HG03280 (cell line): ENCODE measurements around the gene ZSCAN29.
A peak's percentile ranks its signal among the peaks of the same experiment; 100 is the strongest.

Experiments
- ATAC-seq: cut with Tn5 transposase; IDR thresholded peaks from one replicate; pipeline ENCODE4 v1.9.1; 2021; ENCODE audit warnings: mild to moderate bottlenecking, moderate library complexity; ENCODE audit not compliant: unreplicated experiment

Gene ZSCAN29

DNA sequence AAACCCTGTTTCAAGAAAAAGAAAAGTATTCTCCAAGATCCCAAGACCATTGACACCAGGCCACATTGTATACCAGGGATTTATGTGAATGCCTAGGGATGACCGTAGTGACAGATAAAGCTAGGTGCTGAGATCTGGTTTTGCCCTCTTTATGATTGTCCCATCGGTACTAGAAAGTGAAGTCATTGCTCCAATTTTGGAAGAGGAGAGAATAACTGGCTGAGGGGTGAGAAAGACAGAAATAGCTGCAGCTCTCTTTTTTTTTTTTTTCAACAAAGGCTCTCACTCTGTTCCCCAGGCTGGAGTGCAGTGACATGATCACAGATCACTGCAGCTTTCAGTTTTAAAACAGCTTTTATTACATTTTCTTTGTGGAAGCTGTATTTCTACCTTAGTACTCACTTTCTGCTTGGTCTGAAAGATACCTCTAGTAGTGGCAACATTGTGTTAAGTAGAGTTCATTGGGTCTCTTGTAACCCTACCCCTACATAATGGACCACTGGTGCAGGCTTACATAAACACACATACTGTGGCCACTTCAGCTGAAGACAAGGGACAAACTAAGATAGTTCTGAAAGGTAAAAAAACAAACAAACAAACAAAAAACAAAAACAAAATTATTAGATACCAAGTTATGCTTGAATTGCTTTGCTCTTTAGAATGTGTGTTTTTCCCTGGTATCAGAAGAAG lies 18.0 kb downstream of the ZSCAN29 start:
- ATAC-seq = no peak

DNA sequence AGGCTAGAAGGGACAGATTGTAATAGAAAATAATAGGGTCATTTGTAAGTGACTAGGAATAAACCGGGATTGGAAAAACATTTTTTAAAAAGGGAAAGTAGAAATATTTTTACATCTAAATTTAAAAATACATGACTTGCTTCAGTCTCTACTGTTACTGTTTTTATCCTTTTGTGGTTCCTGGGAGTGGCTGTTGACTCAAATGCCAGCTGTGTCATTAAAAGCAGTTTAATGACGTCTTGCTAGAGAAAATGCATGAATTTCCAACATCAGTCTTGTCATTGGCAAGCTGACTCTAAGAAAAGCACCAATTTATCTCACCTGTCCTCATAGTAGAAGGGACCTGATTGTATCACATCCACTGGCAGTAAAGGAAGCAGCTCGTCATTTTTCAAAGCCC lies 23.7 kb downstream of the ZSCAN29 start:
- no peak for ATAC-seq

DNA sequence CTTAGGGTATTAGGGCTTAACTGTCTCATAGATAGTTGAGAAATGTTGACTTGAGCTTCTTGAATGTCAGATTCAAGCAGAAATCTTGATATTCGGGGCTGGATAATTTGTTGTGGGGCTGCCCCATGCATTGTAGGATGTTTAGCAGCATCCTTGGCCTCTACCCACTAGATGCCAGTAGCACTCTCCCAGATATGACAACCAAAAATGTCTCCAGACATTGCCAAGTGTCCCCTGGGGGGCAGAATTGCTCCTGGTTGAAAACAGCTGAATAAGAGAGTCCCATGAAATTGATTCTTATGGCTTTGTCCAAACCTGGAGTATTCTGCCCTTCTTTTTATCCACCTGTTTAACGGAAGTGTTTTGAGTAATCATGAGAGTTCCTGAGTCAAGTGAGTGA lies 24.5 kb downstream of the ZSCAN29 start:
- ATAC-seq = no peak

DNA sequence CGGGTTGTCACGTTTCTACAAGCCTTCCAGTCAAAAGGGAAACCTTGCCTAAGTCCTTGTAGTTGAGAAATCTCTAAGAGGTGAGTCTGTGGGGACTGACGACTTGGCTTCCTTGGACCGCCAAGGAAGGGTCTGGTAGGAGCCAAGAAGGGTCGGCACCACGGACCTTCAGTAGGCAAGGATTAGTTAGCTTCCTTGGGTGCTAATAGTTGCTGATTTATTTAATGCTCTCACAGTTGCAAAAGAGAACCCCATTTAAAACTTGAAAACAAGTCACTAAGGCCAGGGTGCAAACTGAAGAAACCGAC lies 40.1 kb downstream of the ZSCAN29 start:
- peak; percentile 24 for ATAC-seq

DNA sequence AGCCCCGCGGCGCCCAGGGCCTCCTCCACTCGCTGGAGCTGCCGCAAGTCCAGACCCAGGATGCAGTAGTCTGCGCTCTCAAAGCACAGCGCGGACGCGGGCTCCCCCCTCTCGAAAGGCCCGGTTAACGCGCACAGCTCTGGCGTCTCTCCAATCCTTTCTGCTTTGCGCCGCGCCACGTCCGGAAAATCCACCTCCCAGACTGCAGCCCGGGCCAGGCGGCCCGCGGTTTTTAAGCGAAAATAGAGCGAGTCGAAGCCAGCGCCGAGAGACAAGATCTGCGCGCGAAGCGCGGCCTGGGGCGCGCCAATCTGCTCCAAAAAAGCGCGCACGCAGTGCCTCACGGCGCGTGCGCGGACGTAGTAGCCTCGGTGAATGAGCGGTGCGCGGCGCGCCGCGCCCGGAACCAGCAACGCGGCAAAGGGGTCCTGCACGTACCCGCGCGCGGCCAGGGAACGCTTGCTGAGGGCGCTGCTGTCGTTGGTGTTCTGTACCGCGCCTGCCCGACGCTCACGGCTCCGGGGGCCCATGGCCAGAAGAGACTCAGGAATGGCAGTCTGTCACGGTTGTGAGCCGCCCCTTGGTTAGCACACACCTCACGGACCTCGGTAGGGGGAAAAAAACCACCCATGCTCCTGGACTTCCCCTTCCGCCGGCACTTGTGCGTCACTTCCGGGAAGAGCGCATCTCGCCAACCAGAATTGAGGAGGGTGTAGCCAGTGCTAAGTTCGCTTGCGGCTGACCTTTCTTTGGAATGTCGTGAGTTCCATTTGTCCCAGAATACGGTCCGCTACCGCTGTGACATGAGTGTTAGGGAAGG lies 40.7 kb downstream of the ZSCAN29 start, which contains the start of gene LCMT2:
LCMT2 (minus strand) TSS at position 614 of the 820 bp plus-strand sequence; CDS start at position 530, 84 bp downstream.
- peak; percentile 90 for ATAC-seq

DNA sequence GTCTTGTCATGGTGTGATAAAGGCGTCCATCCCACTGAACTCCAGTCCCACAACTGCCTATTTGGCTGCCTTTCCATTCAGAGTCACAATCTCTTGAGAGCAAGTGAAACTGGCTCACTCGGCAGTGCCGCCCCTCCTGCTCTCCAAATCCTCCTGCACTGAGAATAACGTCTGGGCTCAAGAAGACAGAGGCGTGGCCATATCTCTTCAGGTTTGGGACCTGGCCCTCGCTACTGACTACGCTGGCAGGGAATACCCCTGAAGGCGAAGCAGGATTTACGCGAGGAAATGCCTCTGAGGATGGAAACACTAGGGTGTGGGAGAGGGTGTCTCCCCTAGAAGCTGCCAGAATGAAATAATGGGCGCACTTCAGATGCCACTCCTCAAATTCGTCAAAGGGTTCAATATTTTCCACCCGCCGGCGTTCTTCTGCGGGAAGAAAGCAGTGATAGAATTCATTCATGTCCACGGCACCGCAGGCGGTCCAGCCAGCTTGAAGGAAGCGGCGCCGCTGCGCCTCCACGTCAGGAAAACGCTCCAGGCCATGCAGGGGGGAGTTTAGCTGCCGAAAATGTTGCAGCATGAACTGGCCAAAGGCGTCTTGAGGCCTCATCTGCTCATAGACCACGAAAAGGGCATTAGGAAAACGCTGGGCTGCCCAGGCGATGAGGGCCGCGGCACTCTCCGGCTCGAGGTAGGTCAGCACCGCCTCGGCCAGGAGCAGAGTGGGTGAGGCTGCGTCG lies 41.5 kb downstream of the ZSCAN29 start:
- no peak for ATAC-seq

DNA sequence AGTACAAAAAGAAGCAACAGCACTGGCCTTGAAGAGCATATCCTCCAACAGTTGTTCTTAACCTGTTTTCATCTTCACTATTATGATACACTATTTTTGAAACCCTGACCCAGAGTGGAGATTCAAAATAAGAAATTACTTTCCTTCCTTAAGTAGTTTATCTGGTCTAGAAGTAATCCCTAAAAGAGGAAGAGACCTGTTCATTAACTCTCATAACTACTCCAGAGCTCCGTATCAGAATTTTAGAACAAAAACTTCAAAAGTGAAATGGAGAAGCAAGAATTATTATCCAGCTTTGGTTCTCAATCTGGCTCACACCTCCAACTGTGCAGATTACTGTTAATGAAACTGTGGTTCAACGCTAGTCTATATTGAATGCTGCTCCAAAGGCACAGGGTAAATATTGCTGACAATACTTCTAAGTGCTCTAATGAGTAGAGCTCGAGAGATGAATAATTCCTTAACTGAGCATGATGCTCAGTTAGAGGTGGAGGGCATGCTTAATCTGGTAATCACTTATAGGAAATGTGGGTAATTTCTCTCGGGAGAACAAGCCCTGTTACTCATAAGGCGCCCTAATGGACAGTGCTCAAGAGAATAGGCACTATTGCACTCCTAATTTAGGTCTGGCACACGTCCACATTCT lies 45.7 kb downstream of the ZSCAN29 start:
- no peak for ATAC-seq

DNA sequence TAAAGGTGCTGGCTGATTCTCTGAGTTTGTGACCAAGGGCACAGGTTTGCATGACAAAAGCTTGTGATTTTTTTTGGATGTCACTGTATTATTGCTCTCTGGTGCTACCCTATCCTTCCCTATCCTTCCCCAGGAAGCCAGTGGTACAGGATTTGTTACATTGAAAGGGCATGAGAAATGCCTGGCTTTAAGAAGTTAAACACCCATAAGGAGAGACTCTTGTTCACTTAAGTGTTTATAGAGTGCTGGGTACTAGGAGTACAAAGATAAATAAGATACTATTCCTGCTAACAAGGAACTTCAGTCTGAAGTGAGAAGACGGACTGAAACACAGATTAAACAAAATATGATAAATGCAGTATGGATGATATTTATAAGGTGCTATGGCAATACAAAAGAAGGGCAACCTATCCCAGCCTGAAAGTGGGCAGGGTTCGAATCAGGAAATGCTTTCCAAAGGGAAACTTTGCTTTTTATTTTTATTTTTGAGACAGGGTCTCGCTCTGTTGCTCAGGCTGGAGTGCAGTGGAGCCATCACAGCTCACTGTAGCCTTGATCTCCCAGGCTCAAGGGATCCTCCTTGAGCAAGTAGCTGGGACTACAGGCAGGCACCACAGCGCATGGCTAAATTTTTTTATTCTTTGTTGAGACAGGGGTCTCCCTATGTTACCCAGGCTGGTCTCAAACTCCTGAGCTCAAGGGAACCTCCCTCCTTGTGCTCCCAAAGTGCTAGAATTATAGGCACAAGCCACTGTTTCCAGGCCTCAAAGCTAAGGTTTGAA lies 51.7 kb downstream of the ZSCAN29 start:
- no peak for ATAC-seq

DNA sequence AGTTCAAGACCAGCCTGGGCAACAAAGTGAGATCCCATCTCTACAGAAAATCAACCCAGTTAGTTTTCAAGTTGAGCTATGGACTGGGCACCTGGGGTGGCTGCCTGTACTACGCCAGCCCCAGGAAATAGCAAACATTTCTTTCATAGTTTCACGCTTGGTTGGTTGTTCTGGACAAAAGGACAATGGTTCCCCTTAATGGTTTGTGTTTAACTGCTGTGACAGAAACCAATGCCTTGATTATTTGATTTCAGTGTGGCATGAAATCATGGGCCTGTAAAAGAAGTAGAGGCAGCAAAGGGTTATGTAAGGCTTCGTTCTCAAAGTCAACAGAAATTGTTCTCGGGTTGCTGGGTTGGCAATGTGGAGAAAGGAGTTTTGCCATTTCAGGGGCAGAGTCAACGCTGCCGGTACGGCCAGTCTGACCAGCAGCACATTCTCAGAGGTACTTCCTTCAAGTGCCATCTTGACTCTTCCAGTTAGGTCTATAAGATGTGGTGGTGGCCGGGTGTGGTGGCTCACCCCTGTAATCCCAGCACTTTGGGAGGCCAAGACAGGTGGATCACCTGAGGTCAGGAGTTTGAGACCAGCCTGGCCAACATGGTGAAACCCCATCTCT lies 53.2 kb downstream of the ZSCAN29 start:
- no peak for ATAC-seq

DNA sequence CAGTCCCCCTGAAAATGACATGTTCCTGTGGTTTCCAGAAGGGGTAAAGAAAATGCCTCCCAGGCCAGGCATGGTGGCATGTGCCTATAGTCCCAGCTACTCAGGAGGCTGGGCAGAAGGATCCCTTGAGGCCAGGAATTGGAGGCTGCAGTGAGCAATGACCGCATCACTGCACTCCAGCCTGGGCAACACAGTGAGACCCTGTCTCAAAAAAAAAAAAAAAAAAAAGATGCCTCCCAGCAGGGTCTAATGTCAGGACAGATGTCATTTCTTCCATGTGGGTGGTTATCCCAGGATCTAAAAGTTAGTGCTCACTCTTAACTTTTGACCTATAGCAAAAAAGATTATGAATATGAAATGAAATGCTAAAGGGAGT lies 53.9 kb downstream of the ZSCAN29 start:
- ATAC-seq = no peak

DNA sequence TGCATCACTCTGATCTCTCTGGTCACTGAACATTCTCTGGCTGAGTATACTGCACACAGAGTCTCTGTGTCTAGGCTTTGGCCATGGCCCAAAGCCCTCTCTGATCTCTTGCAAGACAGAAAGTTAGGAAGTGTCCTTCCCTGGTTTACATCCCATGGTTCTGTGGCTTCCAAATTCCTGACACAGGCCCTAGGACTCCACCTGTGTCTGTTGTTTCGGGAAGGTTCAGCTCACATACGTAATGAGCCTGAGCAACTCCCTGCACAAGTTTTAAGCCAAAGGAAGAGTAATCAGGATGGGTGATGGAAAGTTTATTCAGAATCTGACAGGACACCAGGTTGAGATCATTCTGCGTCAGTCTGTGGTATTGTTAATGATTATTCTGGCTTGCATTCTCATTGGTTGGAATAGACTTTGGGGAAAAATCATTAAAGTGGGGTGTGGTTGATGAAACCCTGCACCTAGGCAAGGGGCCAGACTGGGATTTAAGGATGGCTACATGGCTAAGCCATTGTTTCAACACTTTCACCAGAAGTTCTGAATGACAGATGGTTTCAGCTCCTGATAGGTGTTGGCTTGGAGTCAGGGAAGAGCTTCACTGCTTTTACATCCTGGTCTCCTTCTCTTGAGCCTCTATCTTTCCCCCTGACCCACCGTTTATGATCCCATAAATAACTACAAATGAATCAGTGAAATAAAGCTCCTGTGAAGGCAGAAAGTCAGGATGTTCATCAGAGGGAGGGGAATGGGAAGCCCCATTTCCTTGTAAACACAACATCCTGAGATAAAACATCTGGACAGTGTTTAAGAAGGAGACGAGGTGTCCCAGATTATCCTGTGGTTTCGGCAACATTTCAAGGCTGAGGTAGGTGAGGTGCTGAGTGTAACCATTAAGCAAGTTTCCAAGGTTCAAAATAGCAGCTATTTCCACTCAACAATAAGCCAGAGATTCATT lies 54.5 kb downstream of the ZSCAN29 start:
- ATAC-seq = no peak

DNA sequence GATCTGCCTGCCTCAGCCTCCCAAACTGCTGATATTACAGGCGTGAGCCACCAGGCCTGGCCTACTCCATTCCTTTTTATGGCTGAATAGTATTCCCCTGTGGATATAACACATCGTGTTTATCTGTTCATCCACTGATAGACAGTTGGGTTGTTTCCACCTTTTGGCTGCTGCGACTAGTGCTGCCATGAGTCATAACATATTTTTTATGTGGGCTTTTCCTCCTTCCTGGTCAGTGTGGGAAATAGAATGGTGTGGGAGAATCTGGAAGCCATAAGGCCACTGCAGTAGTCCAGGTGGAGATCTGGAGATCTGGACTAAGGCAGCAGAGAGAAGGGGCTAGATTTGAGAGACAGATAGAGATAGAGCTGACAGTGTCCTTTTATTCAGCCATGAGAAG lies 56.7 kb downstream of the ZSCAN29 start:
- ATAC-seq = no peak

DNA sequence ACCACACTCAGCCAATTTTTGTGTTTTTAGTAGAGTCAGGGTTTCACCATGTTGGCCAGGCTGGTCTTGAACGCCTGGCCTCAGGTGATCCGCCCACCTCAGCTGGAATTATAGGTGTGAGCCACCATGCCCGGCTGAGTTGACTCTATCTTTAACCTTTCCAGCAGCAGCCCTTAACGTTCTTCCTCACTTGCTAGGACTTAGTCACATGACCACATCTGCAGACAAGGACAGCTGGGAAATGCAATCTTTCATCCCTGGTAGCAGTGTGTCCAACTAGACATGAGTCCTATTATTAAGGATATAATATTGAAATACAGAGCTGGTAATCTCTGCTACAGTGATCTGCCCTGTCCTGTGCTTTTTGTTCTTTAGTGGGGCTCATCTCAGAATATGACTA lies 58.5 kb downstream of the ZSCAN29 start:
- ATAC-seq = no peak
